ENCODE measurements around the gene CREG1. TPM values are rescaled to one million over a fixed set of nuclear protein-coding genes. Genes with fewer than 3 reads are reported as not detected.
A peak's percentile ranks its signal among the peaks of the same experiment; 100 is the strongest.

CREG1 gene
- total RNA-seq, 1 donor from 2014 or later: 51.2 TPM

DNA sequence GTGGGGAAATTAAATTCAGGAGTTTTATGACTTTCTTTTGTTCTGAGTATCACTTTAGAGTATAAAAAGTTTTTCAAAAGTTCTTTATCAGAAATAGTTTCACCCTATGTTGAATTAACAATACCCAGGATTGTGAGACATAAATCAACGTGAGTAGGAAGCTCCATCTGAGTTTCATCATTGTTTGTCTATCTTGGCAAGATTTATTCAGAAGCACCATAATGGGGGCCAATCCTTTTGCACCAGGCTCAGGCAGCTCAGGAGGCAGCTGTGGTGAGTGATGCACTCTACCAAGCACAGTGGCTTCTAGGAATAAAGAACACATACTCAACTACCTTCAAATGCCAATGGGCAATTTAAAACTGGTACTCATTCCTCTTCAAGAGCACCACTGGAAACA lies 12.0 kb downstream of the CREG1 start:
- Mint-ChIP-seq H3K27ac (ENCODE audit: unreplicated experiment) (no peak overlapping the region), H3K9me3 (ENCODE audit: low read depth) (no peaks in the 10 kb centered on the region), H3K4me1 (ENCODE audit: low read depth) (peaks cover 13% of the 10 kb centered on the region), H3K4me3 (ENCODE audit: unreplicated experiment) (no peak overlapping the region), H3K27me3 (ENCODE audit: low read depth) (no peaks in the 10 kb centered on the region), H3K36me3 (ENCODE audit: low read depth) (peaks cover 5% of the 10 kb centered on the region)
- TF ChIP-seq, protein P1, sequence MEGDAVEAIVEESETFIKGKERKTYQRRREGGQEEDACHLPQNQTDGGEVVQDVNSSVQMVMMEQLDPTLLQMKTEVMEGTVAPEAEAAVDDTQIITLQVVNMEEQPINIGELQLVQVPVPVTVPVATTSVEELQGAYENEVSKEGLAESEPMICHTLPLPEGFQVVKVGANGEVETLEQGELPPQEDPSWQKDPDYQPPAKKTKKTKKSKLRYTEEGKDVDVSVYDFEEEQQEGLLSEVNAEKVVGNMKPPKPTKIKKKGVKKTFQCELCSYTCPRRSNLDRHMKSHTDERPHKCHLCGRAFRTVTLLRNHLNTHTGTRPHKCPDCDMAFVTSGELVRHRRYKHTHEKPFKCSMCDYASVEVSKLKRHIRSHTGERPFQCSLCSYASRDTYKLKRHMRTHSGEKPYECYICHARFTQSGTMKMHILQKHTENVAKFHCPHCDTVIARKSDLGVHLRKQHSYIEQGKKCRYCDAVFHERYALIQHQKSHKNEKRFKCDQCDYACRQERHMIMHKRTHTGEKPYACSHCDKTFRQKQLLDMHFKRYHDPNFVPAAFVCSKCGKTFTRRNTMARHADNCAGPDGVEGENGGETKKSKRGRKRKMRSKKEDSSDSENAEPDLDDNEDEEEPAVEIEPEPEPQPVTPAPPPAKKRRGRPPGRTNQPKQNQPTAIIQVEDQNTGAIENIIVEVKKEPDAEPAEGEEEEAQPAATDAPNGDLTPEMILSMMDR (IDR thresholded peaks at IDR 0.05): no peak
- DNase-seq (ENCODE audit: low spot score): no peak

DNA sequence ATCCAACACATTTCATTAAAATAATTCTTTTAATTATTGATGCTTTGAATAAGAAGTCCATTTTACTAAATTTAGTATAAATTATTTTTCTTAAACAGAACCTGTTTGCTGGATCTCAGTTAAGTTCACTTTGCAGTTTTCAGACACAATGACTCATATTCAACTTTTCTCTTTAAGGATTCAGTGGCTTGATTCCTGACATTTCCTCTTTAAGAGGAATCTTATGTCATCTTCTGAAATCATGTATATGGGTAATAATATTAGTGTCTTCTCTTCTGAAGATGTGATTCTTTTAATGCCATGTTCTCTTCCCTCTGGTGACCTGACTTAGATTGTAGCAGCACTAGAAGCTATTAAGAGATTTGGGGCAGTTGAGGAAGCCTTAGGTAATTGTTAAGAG lies 12.6 kb downstream of the CREG1 start:
- Mint-ChIP-seq H3K27ac (ENCODE audit: unreplicated experiment) (peak overlapping the region; percentile 72), H3K9me3 (ENCODE audit: low read depth) (no peaks in the 10 kb centered on the region), H3K4me3 (ENCODE audit: unreplicated experiment) (no peak overlapping the region), H3K36me3 (ENCODE audit: low read depth) (peaks cover 3% of the 10 kb centered on the region), H3K4me1 (ENCODE audit: low read depth) (peaks cover 13% of the 10 kb centered on the region), H3K27me3 (ENCODE audit: low read depth) (peaks cover 2% of the 10 kb centered on the region)
- no peak for DNase-seq (ENCODE audit: low spot score)
- TF ChIP-seq, protein P1 (IDR thresholded peaks at IDR 0.05): no peak

DNA sequence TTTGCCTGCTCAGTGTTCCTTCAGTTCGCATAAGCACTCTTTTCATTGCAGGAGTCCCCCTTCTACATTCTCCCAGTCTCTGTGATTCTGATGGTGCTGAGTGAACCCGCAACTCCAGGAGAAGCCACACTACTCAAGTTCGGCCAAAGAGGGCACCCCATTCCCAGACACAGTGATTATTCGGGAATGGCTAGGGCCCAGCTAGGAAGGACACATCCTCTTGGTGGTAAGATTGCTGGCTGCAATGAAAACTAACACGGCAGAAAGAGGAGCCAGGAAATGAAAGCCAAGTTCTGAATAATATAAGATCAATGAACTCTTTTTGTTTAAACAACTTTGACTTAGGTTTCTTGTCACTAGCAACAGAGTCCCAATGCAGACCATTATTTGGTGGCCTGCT lies 14.9 kb downstream of the CREG1 start:
- TF ChIP-seq, protein P1 (IDR thresholded peaks at IDR 0.05): peak; percentile 17
- no peak overlapping the region for H3K4me3 Mint-ChIP-seq (ENCODE audit: unreplicated experiment)
- peaks cover 13% of the 10 kb centered on the region for H3K4me1 Mint-ChIP-seq (ENCODE audit: low read depth)
- DNase-seq (ENCODE audit: low spot score): no peak
- H3K9me3 Mint-ChIP-seq (ENCODE audit: low read depth): no peaks in the 10 kb centered on the region
- H3K27me3 Mint-ChIP-seq (ENCODE audit: low read depth): peaks cover 2% of the 10 kb centered on the region
- no peak overlapping the region for H3K27ac Mint-ChIP-seq (ENCODE audit: unreplicated experiment)
- no peaks in the 10 kb centered on the region for H3K36me3 Mint-ChIP-seq (ENCODE audit: low read depth)

DNA sequence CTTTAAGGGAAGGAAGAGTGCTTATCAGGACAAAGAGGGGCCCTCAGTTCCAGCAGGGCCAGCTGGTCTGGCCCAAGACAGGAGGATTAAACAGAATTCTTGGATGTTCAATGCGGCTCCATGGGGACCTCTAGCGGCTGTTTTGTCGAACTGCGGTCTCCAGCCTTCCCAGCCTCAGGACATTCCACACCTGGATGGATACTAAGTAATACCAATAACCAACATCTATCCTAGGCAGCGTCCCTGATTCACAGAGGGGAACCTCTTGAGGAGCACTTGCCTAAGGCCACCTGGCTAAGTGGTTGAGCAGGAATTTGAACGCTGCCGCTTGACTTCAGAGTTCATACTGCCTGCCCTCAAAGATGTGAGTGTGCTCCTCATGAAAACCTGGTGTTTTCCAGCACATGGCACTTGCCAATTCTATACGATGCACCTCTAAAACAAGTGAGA lies 19.7 kb downstream of the CREG1 start:
- no peaks in the 10 kb centered on the region for H3K36me3 Mint-ChIP-seq (ENCODE audit: low read depth)
- H3K4me1 Mint-ChIP-seq (ENCODE audit: low read depth): no peaks in the 10 kb centered on the region
- no peak overlapping the region for H3K27ac Mint-ChIP-seq (ENCODE audit: unreplicated experiment)
- H3K4me3 Mint-ChIP-seq (ENCODE audit: unreplicated experiment): no peak overlapping the region
- no peak for DNase-seq (ENCODE audit: low spot score)
- H3K27me3 Mint-ChIP-seq (ENCODE audit: low read depth): peaks cover 5% of the 10 kb centered on the region
- TF ChIP-seq, protein P1 (IDR thresholded peaks at IDR 0.05): peak; percentile 94
- H3K9me3 Mint-ChIP-seq (ENCODE audit: low read depth): no peaks in the 10 kb centered on the region

DNA sequence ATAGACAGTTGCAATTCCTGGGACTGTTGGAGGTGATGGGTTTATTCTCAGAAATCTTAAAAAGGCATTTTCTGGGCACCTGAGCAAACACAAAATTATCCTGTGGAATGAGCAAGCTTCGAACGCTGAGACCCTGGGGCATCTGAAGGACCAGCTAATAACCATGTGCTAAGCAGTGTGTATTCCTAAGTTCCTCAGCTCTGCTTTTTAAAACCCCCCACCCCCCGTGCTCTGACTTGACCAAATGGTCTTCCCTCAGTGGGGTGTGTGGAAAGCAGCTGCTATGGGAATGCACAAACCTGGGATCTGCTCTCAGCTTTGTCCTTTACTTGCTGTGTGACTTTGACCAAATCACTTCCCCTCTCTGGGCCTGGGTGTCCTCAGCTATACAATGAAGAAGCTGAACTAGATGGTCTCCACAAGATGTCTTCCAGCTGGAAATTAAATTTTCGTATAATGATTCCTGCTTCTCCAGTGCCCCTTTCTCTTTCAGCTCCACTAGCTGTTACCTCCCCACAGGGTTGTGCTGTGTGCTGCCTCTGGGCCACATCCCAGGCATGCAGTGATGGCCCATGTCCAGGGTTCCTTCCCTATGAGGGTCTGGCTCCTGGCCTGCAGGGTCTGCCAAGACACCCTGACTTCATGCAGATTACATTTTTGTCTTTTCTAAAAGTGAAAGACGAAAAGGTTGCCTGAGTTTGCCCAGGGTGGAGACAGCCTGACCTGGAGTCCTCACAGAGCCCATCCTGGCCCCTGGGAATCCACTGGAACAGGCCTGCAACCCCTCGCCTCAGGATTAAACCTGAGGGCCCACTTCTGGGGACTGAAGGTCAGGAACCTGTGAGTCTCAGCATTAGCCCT lies 20.4 kb downstream of the CREG1 start:
- TF ChIP-seq, protein P1 (IDR thresholded peaks at IDR 0.05): no peak
- H3K9me3 Mint-ChIP-seq (ENCODE audit: low read depth): no peaks in the 10 kb centered on the region
- H3K27me3 Mint-ChIP-seq (ENCODE audit: low read depth): peaks cover 5% of the 10 kb centered on the region
- H3K4me3 Mint-ChIP-seq (ENCODE audit: unreplicated experiment): no peak overlapping the region
- no peaks in the 10 kb centered on the region for H3K4me1 Mint-ChIP-seq (ENCODE audit: low read depth)
- no peak for DNase-seq (ENCODE audit: low spot score)
- no peak overlapping the region for H3K27ac Mint-ChIP-seq (ENCODE audit: unreplicated experiment)
- H3K36me3 Mint-ChIP-seq (ENCODE audit: low read depth): no peaks in the 10 kb centered on the region
